Left lung (tissue), 14 donors: ENCODE results near the gene IL20RB. TPM values are rescaled to one million over a fixed set of nuclear protein-coding genes. Genes with fewer than 3 reads are reported as not detected.

Experiments
- ATAC-seq: fragments of 200-7000 bp; cut with Tn5 transposase; one replicate; pipeline ENCODE4 v1.9.1; 2020; ENCODE audit warnings: moderate library complexity
- DNase-seq, 4 donors: peaks; one replicate each; pipeline ENCODE4 v3.0.0-alpha.2; 2013 to 2020
- H3K27ac ChIP-seq, 2 donors: fragments of 200-600 bp; sonication (generic) in 1 of 2; one replicate each; pipeline versions ENCODE4 v1.5.0 to v1.8.0; 2020 to 2021
- H3K27me3 ChIP-seq, 2 donors: fragments of 200-600 bp; sonication (generic) in 1 of 2; one replicate each; pipeline versions ENCODE4 v1.5.0 to v1.8.0; 2020 to 2021
- H3K36me3 ChIP-seq, 2 donors: fragments of 200-600 bp; sonication (generic) in 1 of 2; one replicate each; pipeline versions ENCODE4 v1.5.0 to v1.8.0; 2020 to 2021
- H3K4me1 ChIP-seq, 2 donors: fragments of 200-600 bp; one replicate each; pipeline ENCODE4 v1.8.0; 2021
- H3K4me3 ChIP-seq, 2 donors: fragments of 200-600 bp; sonication (generic) in 1 of 2; one replicate each; pipeline versions ENCODE4 v1.5.0 to v1.8.0; 2020 to 2021; ENCODE audit warnings: mild to moderate bottlenecking in 1 of 2
- H3K9me3 ChIP-seq, 2 donors: fragments of 200-600 bp; sonication (generic) in 1 of 2; one replicate each; pipeline versions ENCODE4 v1.5.0 to v1.8.0; 2020 to 2021
- CTCF ChIP-seq, 2 donors: fragments of 200-600 bp; sonication (generic) in 1 of 2; IDR thresholded peaks; one replicate each; pipeline versions ENCODE4 v1.5.0 to v1.8.0; 2021; ENCODE audit warnings: antibody characterized with exemption in 2 of 2
- intact Hi-C, 2 donors: fragments of 100-400 bp; cut with DNase I; formaldehyde crosslinking; loops; one replicate each; pipeline versions ENCODE4 v1.11.2 to v1.14.2; 2022
- long read RNA-seq, 12 donors: library from polyadenylated mRNA in 2 of 12; unstranded in 2 of 12; transcript quantifications; one replicate each; pipeline ENCODE4 v2.0.0 and lab custom pipeline, GENCODE V29; 2019 to 2026
- polyA plus RNA-seq, 6 donors: library from polyadenylated mRNA; unstranded; fragments of 120-200 nt; gene quantifications; one replicate each; pipeline ENCODE4 v1.2.1, GENCODE V29; 2013; ENCODE audit not compliant: insufficient read length in 6 of 6
- total RNA-seq, 2 donors: library from RNA; stranded (reverse); fragmentation: NEBNext Ultra II Directional; extraction: Animal tissue kit (Norgen Biotek cat#: 25700); gene quantifications; one replicate each; pipeline ENCODE4 v1.2.1, GENCODE V29; 2021
- donor health status: DM: no; HTN: yes; CAD: no.
- donor health status: DM: no; HTN: no; CAD: no.

The IL20RB gene, protein sequence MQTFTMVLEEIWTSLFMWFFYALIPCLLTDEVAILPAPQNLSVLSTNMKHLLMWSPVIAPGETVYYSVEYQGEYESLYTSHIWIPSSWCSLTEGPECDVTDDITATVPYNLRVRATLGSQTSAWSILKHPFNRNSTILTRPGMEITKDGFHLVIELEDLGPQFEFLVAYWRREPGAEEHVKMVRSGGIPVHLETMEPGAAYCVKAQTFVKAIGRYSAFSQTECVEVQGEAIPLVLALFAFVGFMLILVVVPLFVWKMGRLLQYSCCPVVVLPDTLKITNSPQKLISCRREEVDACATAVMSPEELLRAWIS
- total RNA-seq (1 to 10 TPM in 1 of 2 donors, under 1 TPM in 1; 0.61 to 1.9 TPM), polyA plus RNA-seq (1 to 10 TPM in 3 of 6 donors, under 1 TPM in 3; 0.62 to 1.8 (median 1.0) TPM)
- long read RNA-seq, donor 1 = 0 reads
- long read RNA-seq, donor 2 = 0 reads
- long read RNA-seq, donor 3 = 0 reads
- long read RNA-seq, donor 4, partial matches to known transcripts = 0 of 1 reads
- long read RNA-seq, donor 4, other reads (novel, unspliced or antisense) = 1 of 1 reads
- long read RNA-seq, donor 5 = 0 reads
- long read RNA-seq, donor 6 = 0 reads
- long read RNA-seq, donor 7 = 0 reads
- long read RNA-seq, donor 8 = 0 reads
- long read RNA-seq, donor 9 = 0 reads
- long read RNA-seq, donor 10, partial matches to known transcripts = 0 of 1 reads
- long read RNA-seq, donor 10, other reads (novel, unspliced or antisense) = 1 of 1 reads
- long read RNA-seq, donor 11 = 0 reads
- long read RNA-seq, donor 12 = 0 reads

DNA sequence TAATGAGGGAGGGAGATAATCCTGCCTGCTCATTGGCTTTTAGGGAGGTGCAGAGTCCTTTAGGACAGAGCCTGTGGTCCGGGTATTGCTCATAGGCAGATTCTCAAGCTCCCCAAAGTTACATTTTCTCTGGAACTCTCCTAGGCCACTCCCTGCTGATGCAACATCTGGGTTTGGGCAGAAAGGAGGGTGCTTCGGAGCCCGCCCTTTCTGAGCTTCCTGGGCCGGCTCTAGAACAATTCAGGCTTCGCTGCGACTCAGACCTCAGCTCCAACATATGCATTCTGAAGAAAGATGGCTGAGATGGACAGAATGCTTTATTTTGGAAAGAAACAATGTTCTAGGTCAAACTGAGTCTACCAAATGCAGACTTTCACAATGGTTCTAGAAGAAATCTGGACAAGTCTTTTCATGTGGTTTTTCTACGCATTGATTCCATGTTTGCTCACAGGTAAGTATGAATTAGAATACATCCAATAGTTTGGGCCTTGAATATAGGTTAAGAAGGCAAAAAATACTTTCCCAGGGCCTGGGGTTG, at the start of gene IL20RB:
IL20RB (plus strand) TSS at position 233 of the 538 bp plus-strand sequence; CDS start at position 364, 131 bp downstream.
- Histone ChIP-seq H3K36me3 (no peaks in the 10 kb centered on the region), H3K27me3 (no peaks in the 10 kb centered on the region), H3K9me3 (no peaks in the 10 kb centered on the region), H3K4me1 (peaks cover 0 to 7% of the 10 kb centered on the region in 2 donors), H3K4me3 (no peak within 1 kb of the TSS), H3K27ac (no peak within 1 kb of the TSS)
- no peak for DNase-seq
- no peak for ATAC-seq
- intact Hi-C loops = no loop called here
- TF ChIP-seq CTCF (IDR thresholded peaks at IDR 0.05) = no peak

DNA sequence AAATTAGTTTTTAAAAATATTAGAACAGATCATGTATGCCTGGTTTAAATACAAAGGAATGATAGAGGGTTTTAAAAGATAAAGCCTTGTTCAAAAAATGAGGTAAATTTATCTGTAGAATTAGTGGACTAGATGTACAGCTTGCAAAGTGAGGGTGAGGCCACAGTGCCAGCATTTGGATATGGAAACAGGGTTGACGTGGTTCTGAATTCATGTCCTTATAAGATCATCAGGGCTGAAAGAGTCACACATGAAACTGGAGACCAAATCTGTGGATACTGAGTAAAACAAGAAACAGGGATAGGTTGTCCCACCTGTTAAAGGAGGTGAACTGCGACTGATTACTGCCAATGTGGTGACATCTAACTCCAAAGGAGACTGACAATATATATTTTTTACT, 49.5 kb upstream of the IL20RB start:
- peaks cover 0 to 28% of the 10 kb centered on the region in 2 donors for H3K4me1 ChIP-seq
- H3K36me3 ChIP-seq = no peaks in the 10 kb centered on the region
- peaks cover 0 to 15% of the 10 kb centered on the region in 2 donors for H3K9me3 ChIP-seq
- intact Hi-C loops = no loop called here
- H3K4me3 ChIP-seq = no peak overlapping the region
- no peak for TF ChIP-seq CTCF (IDR thresholded peaks at IDR 0.05)
- H3K27me3 ChIP-seq = no peaks in the 10 kb centered on the region
- no peak overlapping the region for H3K27ac ChIP-seq
- ATAC-seq (no peak), DNase-seq (no peak)

DNA sequence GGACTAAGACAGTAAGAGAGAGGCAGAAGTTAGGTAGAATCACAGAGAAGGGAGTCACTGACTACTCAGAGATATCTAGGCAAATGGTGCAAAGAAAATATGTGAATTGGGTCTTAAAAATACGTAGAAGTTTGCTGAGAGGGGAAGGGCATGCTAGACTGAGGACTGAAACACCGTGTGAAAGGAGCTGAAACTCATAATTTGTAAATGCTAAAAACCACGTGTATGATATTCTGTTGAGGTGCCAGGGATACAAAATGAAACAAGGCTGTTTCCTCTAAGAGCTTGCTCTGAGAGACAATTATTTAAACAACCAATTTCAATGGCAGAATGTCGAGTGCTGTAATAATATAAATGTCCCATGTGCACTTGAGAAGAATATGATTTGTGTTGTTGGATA, 48.6 kb upstream of the IL20RB start:
- no peaks in the 10 kb centered on the region for H3K36me3 ChIP-seq
- H3K4me1 ChIP-seq = peaks cover 0 to 32% of the 10 kb centered on the region in 2 donors
- H3K4me3 ChIP-seq = no peak overlapping the region
- DNase-seq = no peak
- peak overlapping the region in 1 of 2 donors; percentile 54 for H3K27ac ChIP-seq
- no peak for ATAC-seq
- intact Hi-C loops = no loop called here
- peaks cover 0 to 7% of the 10 kb centered on the region in 2 donors for H3K9me3 ChIP-seq
- TF ChIP-seq CTCF (IDR thresholded peaks at IDR 0.05) = no peak
- H3K27me3 ChIP-seq = no peaks in the 10 kb centered on the region

DNA sequence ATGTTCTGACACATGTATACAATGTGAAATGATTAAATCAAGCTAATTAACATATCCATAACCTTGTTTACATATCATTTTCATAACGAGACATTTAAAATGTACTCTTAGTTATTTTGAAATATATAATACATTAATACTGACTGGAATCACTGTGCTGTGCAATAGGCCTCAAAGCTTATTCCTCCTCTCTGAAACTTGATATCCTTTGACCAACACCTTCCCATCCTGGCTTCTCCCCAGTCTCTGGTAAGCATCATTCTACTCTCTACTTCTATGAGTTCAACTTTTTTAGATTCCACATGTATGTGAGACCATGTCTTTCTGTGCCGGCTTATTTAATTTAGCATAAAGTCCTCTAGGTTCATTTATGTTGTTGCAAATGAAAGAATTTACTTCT, 47.1 kb upstream of the IL20RB start:
- no peak for TF ChIP-seq CTCF (IDR thresholded peaks at IDR 0.05)
- H3K4me1 ChIP-seq = peaks cover 0 to 40% of the 10 kb centered on the region in 2 donors
- ATAC-seq (no peak), DNase-seq (no peak)
- H3K36me3 ChIP-seq = no peaks in the 10 kb centered on the region
- intact Hi-C loops = no loop called here
- H3K4me3 ChIP-seq = no peak overlapping the region
- H3K27ac ChIP-seq = no peak overlapping the region
- H3K9me3 ChIP-seq = no peaks in the 10 kb centered on the region
- H3K27me3 ChIP-seq = no peaks in the 10 kb centered on the region

GRCh38 chr3:136913168-136913567, 44.6 kb upstream of the IL20RB start:
- intact Hi-C loops = no loop called here
- no peak for TF ChIP-seq CTCF (IDR thresholded peaks at IDR 0.05)
- H3K4me3 ChIP-seq = no peak overlapping the region
- ATAC-seq (no peak), DNase-seq (no peak)
- peaks cover 0 to 47% of the 10 kb centered on the region in 2 donors for H3K4me1 ChIP-seq
- H3K27ac ChIP-seq = no peak overlapping the region
- no peaks in the 10 kb centered on the region for H3K9me3 ChIP-seq
- no peaks in the 10 kb centered on the region for H3K27me3 ChIP-seq
- H3K36me3 ChIP-seq = no peaks in the 10 kb centered on the region
